Liver (tissue), 3 donors: Measurements from ENCODE around the gene XXYLT1.

Experiments used
- EGR1 ChIP-seq, 2 donors: IDR thresholded peaks; 2 replicates each; pipeline ENCODE4 v1.6.1; 2016 to 2018; ENCODE audit warnings: antibody characterized with exemption in 2 of 2, low read depth in 2 of 2
- HNF4A ChIP-seq, 2 donors: conservative IDR thresholded peaks; 2 replicates each; pipeline ENCODE4 v1.6.1; 2016; ENCODE audit warnings: antibody characterized with exemption in 2 of 2, mild to moderate bottlenecking in 2 of 2
- JUND ChIP-seq, 2 donors: IDR thresholded peaks; 2 replicates each; pipeline ENCODE4 v1.6.1; 2016; ENCODE audit warnings: antibody characterized with exemption in 2 of 2
- RAD21 ChIP-seq, 2 donors: IDR thresholded peaks; 2 replicates each; pipeline ENCODE4 v1.6.1; 2016; ENCODE audit warnings: antibody characterized with exemption in 2 of 2, mild to moderate bottlenecking in 2 of 2
- RXRA ChIP-seq, 2 donors: IDR thresholded peaks; 2 replicates each; pipeline ENCODE4 v1.6.1; 2017 to 2018; ENCODE audit warnings: antibody characterized with exemption in 2 of 2, mild to moderate bottlenecking in 1 of 2
- TAF1 ChIP-seq: conservative IDR thresholded peaks from 2 replicates; pipeline ENCODE4 v1.6.1; 2016; ENCODE audit warnings: antibody characterized with exemption, mild to moderate bottlenecking
- YY1 ChIP-seq: IDR thresholded peaks from 2 replicates; pipeline ENCODE4 v1.6.1; 2016; ENCODE audit warnings: antibody characterized with exemption, mild to moderate bottlenecking
- TF ChIP-seq, protein P1 (sequence below): fragments of 150-350 bp; IDR thresholded peaks from 2 replicates; pipeline ENCODE4 v1.5.1; 2017; ENCODE audit warnings: improper control_type of control experiment, low read depth, low read length; ENCODE audit not compliant: missing input control
- TF ChIP-seq, protein P2 (sequence below): IDR thresholded peaks from 2 replicates; pipeline ENCODE4 v1.6.1; 2016; ENCODE audit warnings: antibody characterized with exemption
- donor health status: healthy.
- donor health status: healthy.

DNA sequence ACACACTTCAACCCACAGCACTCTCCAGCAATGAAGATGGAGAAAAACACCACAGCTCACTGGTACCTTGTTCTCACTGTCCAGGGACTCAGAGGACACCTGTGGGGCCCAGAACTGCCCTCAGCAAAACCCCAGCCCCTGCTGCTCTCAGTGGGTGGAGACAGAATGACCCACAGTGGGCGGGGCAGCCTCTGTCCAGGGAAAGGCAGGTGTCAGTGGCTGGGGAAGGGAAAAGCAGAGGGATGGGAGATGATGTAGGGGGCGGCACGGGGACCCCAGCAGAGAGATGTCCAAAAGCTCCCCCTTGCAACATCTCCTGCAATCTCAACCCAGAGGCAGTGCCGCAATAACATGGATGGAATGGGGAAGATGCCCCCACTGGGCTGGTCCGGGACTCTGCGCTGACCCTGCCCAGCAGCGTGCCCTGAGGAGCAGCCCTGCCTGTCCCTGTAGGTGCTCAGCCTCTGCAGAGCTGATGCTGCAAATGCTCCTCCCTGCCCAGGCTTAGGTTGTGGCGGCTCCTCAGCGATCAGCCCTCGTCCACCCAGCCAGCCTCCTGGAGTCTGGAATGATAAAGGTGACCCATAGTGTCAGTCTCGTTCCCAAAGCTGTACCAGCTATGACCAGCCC, 193.9 kb downstream of the XXYLT1 start:
- no peak for TF ChIP-seq JUND (IDR thresholded peaks at IDR 0.05)
- TF ChIP-seq EGR1 (IDR thresholded peaks at IDR 0.05; ENCODE audit: low read depth in 2 of 2), result no peak
- TF ChIP-seq, protein P1, sequence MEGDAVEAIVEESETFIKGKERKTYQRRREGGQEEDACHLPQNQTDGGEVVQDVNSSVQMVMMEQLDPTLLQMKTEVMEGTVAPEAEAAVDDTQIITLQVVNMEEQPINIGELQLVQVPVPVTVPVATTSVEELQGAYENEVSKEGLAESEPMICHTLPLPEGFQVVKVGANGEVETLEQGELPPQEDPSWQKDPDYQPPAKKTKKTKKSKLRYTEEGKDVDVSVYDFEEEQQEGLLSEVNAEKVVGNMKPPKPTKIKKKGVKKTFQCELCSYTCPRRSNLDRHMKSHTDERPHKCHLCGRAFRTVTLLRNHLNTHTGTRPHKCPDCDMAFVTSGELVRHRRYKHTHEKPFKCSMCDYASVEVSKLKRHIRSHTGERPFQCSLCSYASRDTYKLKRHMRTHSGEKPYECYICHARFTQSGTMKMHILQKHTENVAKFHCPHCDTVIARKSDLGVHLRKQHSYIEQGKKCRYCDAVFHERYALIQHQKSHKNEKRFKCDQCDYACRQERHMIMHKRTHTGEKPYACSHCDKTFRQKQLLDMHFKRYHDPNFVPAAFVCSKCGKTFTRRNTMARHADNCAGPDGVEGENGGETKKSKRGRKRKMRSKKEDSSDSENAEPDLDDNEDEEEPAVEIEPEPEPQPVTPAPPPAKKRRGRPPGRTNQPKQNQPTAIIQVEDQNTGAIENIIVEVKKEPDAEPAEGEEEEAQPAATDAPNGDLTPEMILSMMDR, result no peak
- TF ChIP-seq RAD21 (IDR thresholded peaks at IDR 0.05), result no peak
- no peak for TF ChIP-seq TAF1
- TF ChIP-seq YY1, result no peak
- TF ChIP-seq HNF4A (conservative IDR thresholded peaks at IDR 0.05), result no peak
- no peak for TF ChIP-seq RXRA (IDR thresholded peaks at IDR 0.05)
- TF ChIP-seq, protein P2, sequence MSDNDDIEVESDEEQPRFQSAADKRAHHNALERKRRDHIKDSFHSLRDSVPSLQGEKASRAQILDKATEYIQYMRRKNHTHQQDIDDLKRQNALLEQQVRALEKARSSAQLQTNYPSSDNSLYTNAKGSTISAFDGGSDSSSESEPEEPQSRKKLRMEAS, result no peak
